SK-N-SH (cell line): ENCODE data around the gene TMCO4. TPM values are rescaled to one million over a fixed set of nuclear protein-coding genes. Genes with fewer than 3 reads are reported as not detected.
A peak's percentile ranks its signal among the peaks of the same experiment; 100 is the strongest.

Experiments used
- CTCF ChIA-PET: fragments of 300-600, 350-600 bp; formaldehyde crosslinking; extraction: SDS; loops from one replicate; lab custom pipeline; 2021; lab: Yijun Ruan, JAX
- POLR2A ChIA-PET: fragments of 350-600 bp; sonication (Branson Sonifier 250); formaldehyde crosslinking; extraction: SDS; loops from one replicate; lab custom pipeline; 2020; ENCODE audit warnings: antibody characterized with exemption, inconsistent platforms; lab: Yijun Ruan, JAX
- DNase-seq: peaks from one replicate; pipeline ENCODE4 v3.0.0; 2012
- H2AFZ ChIP-seq: fragments of 200-600 bp; sonication (generic); 2 replicates; pipeline ENCODE4 v1.8.1; 2016; ENCODE audit warnings: antibody characterized with exemption, mild to moderate bottlenecking, low read depth
- H3F3A ChIP-seq: fragments of 200-600 bp; sonication (generic); replicated peaks from 2 replicates; pipeline ENCODE3; 2016; ENCODE audit warnings: antibody characterized with exemption, mild to moderate bottlenecking; ENCODE audit not compliant: insufficient read depth
- H3K27ac ChIP-seq, 2 experiments: fragments of 200-500 bp in 1 of 2; fragments of 200-600 bp in 1 of 2; sonication (Bioruptor generic) in 1 of 2; sonication (generic), shearing (Covaris generic) in 1 of 2; 2 replicates each; pipeline versions ENCODE4 v1.5.1 to v1.6.1; 2014 to 2016; ENCODE audit warnings: low read depth in 2 of 2, inconsistent platforms in 1 of 2, low read length in 1 of 2, mild to moderate bottlenecking in 1 of 2, mixed read lengths in 1 of 2
- H3K27me3 ChIP-seq: fragments of 200-600 bp; sonication (generic), shearing (Covaris generic); 2 replicates; pipeline ENCODE4 v1.6.1; 2016; ENCODE audit warnings: mixed run types; ENCODE audit not compliant: insufficient read depth
- H3K36me3 ChIP-seq, 2 experiments: fragments of 200-500 bp in 1 of 2; fragments of 200-600 bp in 1 of 2; sonication (Bioruptor generic) in 1 of 2; sonication (generic) in 1 of 2; replicated peaks in 1 of 2; 2 replicates each; pipeline versions ENCODE3 to v1.5.1; 2014 to 2016; ENCODE audit warnings: low read length in 1 of 2, mild to moderate bottlenecking in 1 of 2; ENCODE audit not compliant: insufficient read depth in 2 of 2, control insufficient read depth in 1 of 2
- H3K4me1 ChIP-seq, 2 experiments: fragments of 200-500 bp in 1 of 2; fragments of 200-600 bp in 1 of 2; sonication (Bioruptor generic) in 1 of 2; sonication (generic), shearing (Covaris generic) in 1 of 2; 2 replicates each; pipeline versions ENCODE4 v1.5.1 to v1.6.1; 2014 to 2016; ENCODE audit warnings: low read depth in 1 of 2, low read length in 1 of 2, mixed run types in 1 of 2; ENCODE audit not compliant: insufficient read depth in 2 of 2, control insufficient read depth in 1 of 2
- H3K4me2 ChIP-seq: fragments of 200-600 bp; sonication (generic), shearing (Covaris generic); 2 replicates; pipeline ENCODE4 v1.6.1; 2017; ENCODE audit warnings: mixed run types
- H3K4me3 ChIP-seq, 2 experiments: fragments of 200-500 bp in 1 of 2; fragments of 200-600 bp in 1 of 2; sonication (Bioruptor generic) in 1 of 2; sonication (generic), shearing (Covaris generic) in 1 of 2; 2 replicates each; pipeline versions ENCODE4 v1.5.1 to v1.8.1; 2014 to 2016; ENCODE audit warnings: low read depth in 2 of 2, inconsistent platforms in 1 of 2, low read length in 1 of 2, mild to moderate bottlenecking in 1 of 2, mixed read lengths in 1 of 2, moderate library complexity in 1 of 2
- H3K79me2 ChIP-seq: fragments of 200-600 bp; sonication (generic); 2 replicates; pipeline ENCODE4 v1.8.1; 2017; ENCODE audit warnings: mild to moderate bottlenecking; ENCODE audit not compliant: insufficient read depth
- H3K9ac ChIP-seq: fragments of 200-600 bp; sonication (generic); 2 replicates; pipeline ENCODE4 v1.6.1; 2017; ENCODE audit warnings: mixed run types
- H3K9me2 ChIP-seq: fragments of 200-600 bp; sonication (generic); 2 replicates; pipeline ENCODE4 v1.6.1; 2017; ENCODE audit warnings: mixed run types
- H3K9me3 ChIP-seq: fragments of 200-600 bp; sonication (generic); 2 replicates; pipeline ENCODE4 v1.6.1; 2017; ENCODE audit warnings: mixed run types, mild to moderate bottlenecking, moderate library complexity
- H4K20me1 ChIP-seq: fragments of 200-600 bp; sonication (generic); 2 replicates; pipeline ENCODE4 v1.6.1; 2017; ENCODE audit warnings: mild to moderate bottlenecking, mixed run types; ENCODE audit not compliant: insufficient read depth
- CTCF ChIP-seq: fragments of 200-600 bp; sonication (generic); IDR thresholded peaks from 2 replicates; pipeline ENCODE4 v1.6.1; 2017; ENCODE audit warnings: antibody characterized with exemption, mild to moderate bottlenecking, moderate library complexity
- ELF1 ChIP-seq: IDR thresholded peaks from 2 replicates; pipeline ENCODE4 v1.4.0; 2012
- EP300 ChIP-seq, 2 experiments: IDR thresholded peaks; 2 replicates each; pipeline versions ENCODE4 v1.4.0 to v1.6.1; 2012; ENCODE audit warnings: borderline replicate concordance in 1 of 2, low read depth in 1 of 2, low read length in 1 of 2
- EZH2phosphoT487 ChIP-seq: fragments of 200-600 bp; sonication (generic); IDR thresholded peaks from 2 replicates; pipeline ENCODE4 v1.6.1; 2017; ENCODE audit warnings: low read depth, mixed run types, mild to moderate bottlenecking, antibody characterized with exemption, moderate library complexity, borderline replicate concordance
- FOXJ3 ChIP-seq: sonication (generic); formaldehyde crosslinking; IDR thresholded peaks from 2 replicates; pipeline ENCODE4 v1.5.1; 2020; ENCODE audit warnings: mild to moderate bottlenecking, missing genetic modification reagents
- FOXM1 ChIP-seq: IDR thresholded peaks from 2 replicates; pipeline ENCODE4 v1.4.0; 2012; ENCODE audit warnings: low read depth, mild to moderate bottlenecking
- GATA2 ChIP-seq: sonication (generic); formaldehyde crosslinking; IDR thresholded peaks from 2 replicates; pipeline ENCODE4 v1.5.0; 2020; ENCODE audit warnings: mild to moderate bottlenecking, missing genetic modification reagents
- JUND ChIP-seq: IDR thresholded peaks from 2 replicates; pipeline ENCODE4 v1.4.0; 2012
- MAX ChIP-seq: IDR thresholded peaks from 2 replicates; pipeline ENCODE4 v1.4.0; 2012; ENCODE audit warnings: low read depth
- MEF2A ChIP-seq: IDR thresholded peaks from 2 replicates; pipeline ENCODE4 v1.4.0; 2012; ENCODE audit warnings: low read depth, borderline replicate concordance
- NRF1 ChIP-seq: IDR thresholded peaks from 2 replicates; pipeline ENCODE4 v1.6.1; 2012; ENCODE audit warnings: low read depth, mild to moderate bottlenecking, low read length
- POLR2AphosphoS5 ChIP-seq: IDR thresholded peaks from 2 replicates; pipeline ENCODE4 v1.6.1; 2012; ENCODE audit warnings: low read depth, low read length
- RAD21 ChIP-seq: IDR thresholded peaks from 2 replicates; pipeline ENCODE4 v1.6.1; 2012; ENCODE audit warnings: mild to moderate bottlenecking, low read length
- RCOR1 ChIP-seq: fragments of 150-350 bp; IDR thresholded peaks from 2 replicates; pipeline ENCODE4 v1.6.1; 2017; ENCODE audit warnings: antibody characterized with exemption, low read length
- REST ChIP-seq: IDR thresholded peaks from 2 replicates; pipeline ENCODE4 v1.6.1; 2012; ENCODE audit warnings: mild to moderate bottlenecking, low read depth, low read length, moderate library complexity
- RFX5 ChIP-seq: IDR thresholded peaks from 2 replicates; pipeline ENCODE4 v1.6.1; 2012; ENCODE audit warnings: mild to moderate bottlenecking, improper control_type of control experiment, low read length
- RXRA ChIP-seq: IDR thresholded peaks from 2 replicates; pipeline ENCODE4 v1.4.0; 2012; ENCODE audit warnings: low read depth, mild to moderate bottlenecking, borderline replicate concordance
- SMC3 ChIP-seq: IDR thresholded peaks from 2 replicates; pipeline ENCODE4 v1.6.1; 2012; ENCODE audit warnings: low read depth, low read length, improper control_type of control experiment
- TCF12 ChIP-seq: IDR thresholded peaks from 2 replicates; pipeline ENCODE4 v1.4.0; 2012
- TEAD4 ChIP-seq: IDR thresholded peaks from 2 replicates; pipeline ENCODE4 v1.4.0; 2012; ENCODE audit warnings: mild to moderate bottlenecking, borderline replicate concordance; ENCODE audit not compliant: insufficient read depth
- USF2 ChIP-seq: fragments of 150-350 bp; IDR thresholded peaks from 2 replicates; pipeline ENCODE4 v1.6.1; 2017; ENCODE audit warnings: antibody characterized with exemption, low read length, low read depth, borderline replicate concordance
- ZBTB33 ChIP-seq: IDR thresholded peaks from 2 replicates; pipeline ENCODE4 v1.4.0; 2012; ENCODE audit warnings: low read depth, borderline replicate concordance
- WGBS: methylation state at CpG from one replicate; pipeline ENCODE4 v1.1.6; 2017; ENCODE audit warnings: low lambda C conversion rate; 5-methylcytosine and 5-hydroxymethylcytosine counted together
- polyA plus RNA-seq, 3 experiments: library from polyadenylated mRNA; depleted of rRNA; stranded (reverse); fragments of >200 nt; gene quantifications; 2 replicates each; pipeline ENCODE4 v1.2.3, GENCODE V29; 2012

TMCO4 gene
- polyA plus RNA-seq, 1 of the 3 experiments (the other 2 are of a cell fraction), result 4.2 TPM

GRCh38 chr1:19648689-19649088, 151.0 kb downstream of the TMCO4 start:
- DNase-seq, result peak; percentile 43
- H3K36me3 ChIP-seq, result no peaks in the 10 kb centered on the region
- 74% methylated on average over 11 of the region's 11 CpGs for WGBS
- H3F3A ChIP-seq, result peaks cover 5% of the 10 kb centered on the region
- H3K4me2 ChIP-seq, result no peak overlapping the region
- ChIA-PET CTCF (interaction anchor here (1.4 to 13.2 kb wide), 8 partner anchors 10 to 304 kb away, joined by 3 to 235 read pairs (median 6); no protein-coding TSS in a partner anchor), POLR2A (no interaction called here)
- no peak overlapping the region for H3K4me3 ChIP-seq
- H3K9me2 ChIP-seq, result no peaks in the 10 kb centered on the region
- H2AFZ ChIP-seq, result no peak overlapping the region
- H3K4me1 ChIP-seq, result peaks cover 0 to 32% of the 10 kb centered on the region in 2 experiments; a peak in 1 of 4 replicates
- no peak overlapping the region for H3K27ac ChIP-seq
- H3K27me3 ChIP-seq, result no peaks in the 10 kb centered on the region
- H3K79me2 ChIP-seq, result no peaks in the 10 kb centered on the region; the same call in none of the 2 replicates
- TF ChIP-seq FOXJ3 (CRISPR knock-in tag) (no peak), ELF1 (no peak), MAX (no peak), EP300 (IDR thresholded peaks at IDR 0.05; ENCODE audit: borderline replicate concordance in 1 of 2, low read depth in 1 of 2, low read length in 1 of 2) (no peak), SMC3 (peak; percentile 4; the same call in 1 of the 2 replicates), CTCF (peak; percentile 23; the same call in 1 of the 2 replicates), EZH2phosphoT487 (no peak), GATA2 (CRISPR knock-in tag) (no peak), RAD21 (peak; percentile 38), TCF12 (no peak), JUND (no peak), ZBTB33 (no peak), RXRA (no peak), FOXM1 (no peak), TEAD4 (no peak), USF2 (no peak), NRF1 (no peak), REST (no peak), RFX5 (no peak), POLR2AphosphoS5 (no peak), RCOR1 (no peak), MEF2A (no peak)
- TF ChIP-seq, all 33 proteins: peak for 3
- peaks cover 15% of the 10 kb centered on the region; the same call in 1 of the 2 replicates for H4K20me1 ChIP-seq
- no peaks in the 10 kb centered on the region for H3K9me3 ChIP-seq
- H3K9ac ChIP-seq, result no peak overlapping the region
